ENCODE data around the gene SCNN1A.

Gene SCNN1A

DNA sequence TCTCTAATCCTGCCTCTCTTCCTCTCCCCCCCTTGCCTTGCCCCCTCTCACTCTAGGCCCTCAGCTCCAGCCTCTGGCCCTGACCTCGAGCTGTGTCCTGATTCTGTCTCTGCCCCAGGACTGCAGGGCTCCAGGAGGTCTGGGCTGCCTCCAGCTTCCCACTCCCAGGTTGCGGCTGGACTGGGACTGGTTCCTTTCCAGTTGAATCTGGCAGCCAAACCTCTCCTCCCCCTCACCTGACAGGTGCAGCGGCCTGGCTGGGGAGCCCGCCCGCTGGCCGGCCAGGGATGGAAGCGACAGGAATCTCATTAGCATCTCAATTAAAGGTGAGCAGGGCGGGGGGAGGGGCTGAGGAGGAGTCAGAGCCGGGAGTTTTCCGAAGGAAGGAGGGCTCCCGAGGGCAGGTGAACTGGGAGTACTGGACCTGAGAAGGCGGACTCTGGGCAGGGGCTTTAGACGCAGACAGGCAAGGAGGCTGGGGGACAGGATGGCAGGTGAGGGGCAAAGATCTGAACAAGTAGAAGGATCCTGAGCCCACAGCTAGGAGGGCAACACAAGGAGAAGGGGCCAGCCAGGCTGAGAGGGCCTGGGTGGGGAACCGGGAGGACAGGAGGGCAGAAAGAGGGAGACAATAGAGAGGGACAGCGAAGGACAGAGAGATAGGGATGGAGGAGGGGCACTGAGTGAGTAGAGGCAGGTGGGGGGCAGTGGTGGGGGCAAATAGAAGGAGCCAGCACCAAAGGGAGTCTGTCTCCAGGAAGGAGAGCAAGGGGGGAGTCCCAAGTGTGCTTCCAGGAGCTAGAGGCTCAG, at the start of gene SCNN1A:
Gene SCNN1A (minus strand): TSS at position 295 of the 810 bp plus-strand sequence. CDS start 780 bp downstream, outside the sequence.
- peak; percentile 82 for DNase-seq (ENCODE audit: low spot score)

DNA sequence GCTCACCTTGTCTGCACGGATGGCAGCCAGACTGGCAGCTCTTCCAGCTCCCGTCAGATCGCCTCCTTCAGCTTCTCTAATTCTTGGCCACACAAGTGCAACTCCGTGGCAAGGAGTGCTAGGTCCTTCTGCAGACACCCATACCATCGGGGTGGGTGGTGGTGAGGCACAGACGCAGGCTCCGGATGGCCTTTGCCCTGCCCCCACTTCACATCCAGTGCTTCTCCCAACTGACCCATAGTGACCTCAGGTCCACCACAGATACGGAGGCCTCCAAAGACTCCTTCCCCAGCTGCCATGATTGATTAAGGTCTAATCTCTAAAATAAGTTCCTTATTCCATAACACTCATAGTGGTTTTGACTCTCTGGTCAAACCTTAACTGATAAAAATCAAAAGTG, 49.5 kb upstream of the SCNN1A start:
- no peak for DNase-seq (ENCODE audit: low spot score)

DNA sequence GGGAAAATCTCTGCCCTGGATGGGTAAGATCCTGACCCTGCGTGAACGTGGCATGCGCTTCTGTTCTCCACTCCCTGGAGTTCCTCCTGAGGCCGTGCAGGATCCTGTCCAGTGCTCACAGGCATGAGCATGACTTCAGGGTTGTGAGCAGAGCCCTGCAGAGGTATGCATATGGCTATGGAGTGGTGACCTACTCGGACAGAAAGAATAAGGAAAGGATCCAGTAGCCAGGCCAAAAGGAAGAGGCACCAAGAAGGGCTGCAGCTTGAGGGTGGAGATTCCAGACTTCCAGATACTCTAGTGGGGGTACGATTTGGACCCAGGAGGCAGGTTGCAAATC, 48.6 kb upstream of the SCNN1A start:
- DNase-seq (ENCODE audit: low spot score), result no peak

DNA sequence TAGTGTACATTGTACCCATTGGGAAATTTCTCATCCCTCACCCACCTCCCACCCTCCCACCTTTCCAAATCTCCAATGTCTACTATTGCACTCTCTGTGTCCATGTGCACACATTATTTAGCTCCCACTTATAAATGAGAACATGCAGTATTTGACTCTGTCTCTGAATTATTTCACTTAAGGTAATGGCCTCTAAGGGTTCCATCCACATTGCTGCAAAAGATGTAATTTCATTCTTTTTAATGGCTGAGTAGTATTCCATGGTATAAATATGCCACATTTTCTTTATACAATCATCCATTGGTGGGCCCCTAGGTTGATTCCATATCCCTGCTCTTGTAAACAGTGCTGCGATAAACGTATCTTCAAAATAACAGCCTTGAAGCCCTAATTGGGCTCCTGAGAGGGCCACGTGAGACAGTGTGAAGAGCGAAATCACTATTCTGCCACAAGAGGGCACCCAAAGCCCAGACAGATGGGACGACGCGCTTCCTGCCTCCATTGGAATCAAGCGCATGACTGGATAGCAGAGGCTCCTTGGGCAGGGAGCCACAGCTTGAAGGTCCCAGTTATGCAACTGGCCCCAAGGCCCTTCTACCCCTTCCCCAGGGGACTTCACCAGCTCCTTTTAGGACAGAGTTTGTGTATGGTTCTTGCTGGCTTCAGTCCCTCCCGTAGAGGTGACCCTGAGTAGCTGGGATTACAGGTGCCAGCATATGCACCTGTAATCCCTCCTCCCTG, 48.1 kb upstream of the SCNN1A start:
- peak; percentile 92 for DNase-seq (ENCODE audit: low spot score)

DNA sequence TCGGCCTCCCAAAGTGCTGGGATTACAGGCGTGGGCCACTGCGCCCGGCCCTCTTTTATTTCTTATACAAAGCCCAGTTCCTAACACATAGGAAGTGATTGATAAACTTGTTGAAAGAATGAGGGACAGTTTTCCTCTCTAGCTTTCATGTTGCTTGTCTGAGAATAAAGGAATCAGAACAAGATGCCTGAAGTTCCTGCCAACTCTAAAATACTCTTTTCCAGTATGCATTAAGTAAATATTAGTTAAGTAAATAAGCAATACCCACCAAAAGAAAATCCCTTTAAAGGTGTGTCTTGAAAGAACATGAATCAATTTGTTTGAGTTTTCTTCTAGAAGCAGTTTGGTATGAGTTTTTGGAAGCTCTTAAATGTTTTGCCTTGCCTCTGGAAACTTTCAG, 45.0 kb upstream of the SCNN1A start:
- DNase-seq (ENCODE audit: low spot score), result no peak

DNA sequence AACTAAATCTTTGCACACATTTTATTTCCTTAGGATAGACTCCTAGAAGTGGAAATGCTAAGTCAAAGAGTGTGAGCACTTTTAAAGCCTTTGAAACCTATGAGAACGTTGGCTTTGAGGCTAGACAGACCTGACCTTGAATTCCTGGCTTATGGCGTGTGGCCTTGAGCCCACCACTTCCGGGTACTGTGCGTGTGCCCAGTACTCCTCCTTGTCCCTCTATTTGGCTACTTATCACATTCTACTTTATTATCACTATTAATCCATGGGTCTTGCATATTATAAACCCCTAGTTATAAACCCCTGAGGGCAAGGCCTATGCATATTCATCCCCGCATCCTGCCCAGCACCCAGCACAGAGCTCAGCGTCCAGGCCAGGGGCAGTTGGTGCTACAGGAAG, 43.4 kb upstream of the SCNN1A start:
- DNase-seq (ENCODE audit: low spot score), result no peak

DNA sequence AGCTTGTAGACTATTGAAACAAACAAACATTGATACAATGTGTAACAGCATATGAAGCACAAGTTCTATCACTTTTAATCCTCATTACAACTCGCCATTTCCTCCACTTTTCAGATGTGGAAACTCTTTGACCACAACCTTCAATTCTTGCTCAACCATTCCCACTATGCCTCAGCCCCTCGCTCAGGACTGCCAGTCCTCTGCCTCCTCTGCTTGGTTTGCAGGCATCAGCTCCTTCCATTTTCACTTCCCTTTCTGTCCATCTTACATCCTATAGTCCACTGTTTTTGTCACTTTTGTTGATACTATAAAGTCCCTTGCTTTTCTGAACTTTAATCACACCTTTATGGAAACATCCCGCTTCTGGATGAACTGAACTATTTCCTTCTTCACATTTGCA, 41.2 kb upstream of the SCNN1A start:
- DNase-seq (ENCODE audit: low spot score), result no peak

DNA sequence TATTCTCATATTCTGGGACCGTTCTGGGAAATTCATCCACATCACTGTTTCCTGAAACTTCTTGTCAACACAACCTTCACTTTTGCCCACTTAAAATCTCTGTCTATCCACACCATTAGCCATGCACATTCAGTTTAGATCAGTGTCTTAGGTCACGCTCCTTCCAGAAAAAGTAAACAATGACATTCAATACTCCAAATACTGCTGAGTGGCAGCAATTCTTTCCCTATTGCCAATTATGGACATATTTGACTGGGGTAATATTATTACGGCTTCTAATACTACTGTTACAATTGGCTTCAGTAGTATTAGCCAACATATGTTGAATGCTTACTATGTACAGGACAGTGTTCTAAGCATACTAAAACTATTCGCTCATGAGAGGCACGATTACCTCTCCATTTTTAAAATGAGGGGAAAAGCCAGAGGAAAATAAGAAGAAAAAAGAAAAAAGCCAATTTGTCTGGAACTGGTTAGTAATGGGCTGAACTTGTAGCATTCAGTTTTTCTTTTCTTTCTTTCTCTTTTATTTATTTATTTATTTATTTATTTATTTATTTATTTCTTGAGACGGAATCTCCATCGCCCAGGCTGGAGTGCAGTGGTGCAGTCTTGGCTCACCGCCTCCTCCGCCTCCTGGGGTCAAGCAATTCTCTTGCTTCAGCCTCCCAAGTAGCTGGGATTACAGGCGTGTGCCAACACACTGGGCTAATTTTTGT, 32.0 kb upstream of the SCNN1A start:
- no peak for DNase-seq (ENCODE audit: low spot score)

DNA sequence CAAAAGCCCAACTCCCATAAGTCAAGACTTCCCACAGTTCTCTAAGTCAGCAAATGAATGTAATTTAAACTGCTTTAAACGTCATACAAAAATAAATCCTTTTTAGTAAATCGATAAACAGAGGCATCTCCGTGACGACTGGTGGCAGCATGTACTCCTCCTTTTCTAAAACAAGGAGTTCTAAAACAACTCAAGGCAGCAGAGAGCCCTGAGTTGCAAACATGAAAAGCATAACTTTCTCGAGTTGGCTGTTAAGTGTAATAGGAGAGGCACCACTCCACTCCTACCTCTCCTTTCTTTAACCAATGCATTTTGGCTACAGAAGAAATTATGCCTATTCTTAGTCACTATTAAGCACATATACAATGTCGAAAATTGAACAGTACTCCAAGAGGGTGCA, 30.6 kb upstream of the SCNN1A start:
- DNase-seq (ENCODE audit: low spot score), result no peak

DNA sequence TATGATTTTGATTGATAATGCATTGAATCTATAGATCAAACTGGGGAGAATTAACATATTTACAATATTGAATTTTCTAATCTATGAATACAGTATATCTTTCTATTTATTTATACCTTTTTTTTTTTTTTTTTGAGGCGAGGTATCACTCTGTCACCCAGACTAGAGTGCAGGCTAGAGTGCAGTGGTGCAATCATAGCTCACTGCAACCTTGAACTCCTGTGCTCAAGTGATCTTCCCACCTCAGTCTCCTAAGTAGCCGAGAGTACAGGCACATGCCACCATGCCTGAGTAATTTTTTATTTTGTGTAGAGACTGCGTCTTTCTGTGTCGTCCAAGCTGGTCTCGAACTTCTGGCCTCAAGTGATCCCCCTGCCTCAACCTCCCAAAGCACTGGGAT, 29.0 kb upstream of the SCNN1A start:
- no peak for DNase-seq (ENCODE audit: low spot score)

DNA sequence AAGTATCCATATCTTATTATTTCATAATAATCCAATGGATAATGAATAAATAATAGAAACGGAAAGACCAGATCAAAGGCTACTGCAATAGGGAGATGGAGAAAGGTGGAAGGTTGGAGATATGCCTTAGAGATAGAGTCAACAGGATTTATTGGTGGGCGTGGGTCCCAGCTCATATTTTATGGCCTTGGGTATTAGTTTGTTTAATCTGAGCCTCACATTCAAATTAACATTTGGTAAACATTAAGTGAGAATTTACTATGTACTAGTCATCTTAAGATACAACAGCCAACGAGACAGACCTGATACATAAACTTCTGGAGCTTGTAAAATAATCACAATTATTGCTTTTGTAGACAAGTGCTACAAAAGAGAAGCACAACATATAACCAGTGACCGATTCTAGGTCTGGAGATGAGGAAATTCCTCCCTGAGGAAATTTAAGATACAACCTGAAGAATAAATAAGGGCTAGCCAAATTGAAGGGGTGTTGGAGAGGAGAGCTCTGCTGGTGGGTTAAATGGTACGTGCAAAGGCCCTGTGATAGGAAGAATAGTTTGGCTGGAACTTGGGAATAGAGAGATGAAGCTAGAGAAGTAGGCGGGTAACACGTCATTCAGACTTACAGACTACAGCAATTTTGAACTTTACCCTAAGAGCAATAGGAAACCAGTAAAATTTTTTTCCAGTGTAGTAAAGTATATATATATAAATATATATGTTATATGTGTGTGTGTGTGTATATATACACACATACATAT, 24.7 kb upstream of the SCNN1A start:
- no peak for DNase-seq (ENCODE audit: low spot score)

DNA sequence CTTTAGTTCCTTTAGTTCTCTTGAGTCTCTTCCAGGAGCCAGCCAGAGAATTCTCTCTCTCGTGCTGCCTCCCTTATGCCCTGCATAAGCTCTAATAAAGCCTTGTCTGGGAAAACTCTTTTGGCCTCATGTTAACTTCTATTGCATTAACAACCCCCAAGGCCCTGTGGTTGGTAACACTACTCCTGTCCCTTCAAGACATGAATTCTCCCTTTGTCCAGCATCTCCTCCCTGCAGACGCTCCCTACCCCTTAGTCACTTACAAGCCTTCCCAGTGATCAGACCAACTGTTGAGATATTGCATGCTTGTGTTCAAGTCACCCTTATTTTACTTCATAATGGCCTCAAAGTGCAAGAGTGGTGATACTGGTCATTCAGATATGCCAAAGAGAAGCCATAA, 20.7 kb upstream of the SCNN1A start:
- DNase-seq (ENCODE audit: low spot score), result no peak

DNA sequence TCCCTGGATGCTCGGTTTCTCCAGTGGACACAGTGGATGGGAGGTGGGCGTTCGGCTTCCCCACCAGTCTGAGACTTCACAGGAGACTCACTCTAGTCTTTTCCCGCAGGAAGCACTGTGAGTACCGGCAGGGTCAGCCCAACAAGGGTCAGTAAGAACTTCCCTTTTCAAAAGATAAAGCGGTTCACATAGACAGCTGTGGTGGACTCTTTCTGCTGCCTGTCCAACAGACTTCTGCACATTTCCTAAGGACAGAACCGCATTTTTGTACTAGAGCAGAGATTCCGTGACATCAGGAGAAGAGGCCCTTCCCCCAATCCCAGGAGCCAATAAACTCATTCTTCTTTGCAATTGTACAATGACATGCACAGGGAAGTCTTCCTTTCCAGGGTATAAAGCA, 19.0 kb upstream of the SCNN1A start:
- no peak for DNase-seq (ENCODE audit: low spot score)

DNA sequence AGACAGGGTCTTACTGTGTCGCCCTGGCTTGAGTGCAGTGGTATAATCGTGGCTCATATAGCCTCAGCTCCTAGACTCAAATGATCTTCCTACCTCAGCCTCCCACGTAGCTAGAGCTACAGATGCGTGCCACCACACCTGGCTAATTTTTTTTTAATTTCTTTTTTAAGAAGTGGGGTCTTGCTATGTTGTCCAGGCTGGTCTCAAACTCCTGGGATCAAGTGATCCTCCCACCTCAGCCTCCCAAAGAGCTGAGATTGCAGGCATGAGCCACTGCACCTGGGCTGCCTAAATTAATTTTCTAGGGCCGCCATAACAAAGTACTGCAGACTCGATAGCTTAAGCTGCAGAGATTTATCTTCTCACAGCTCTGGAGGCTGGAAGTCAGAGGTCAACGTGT, 17.7 kb upstream of the SCNN1A start:
- DNase-seq (ENCODE audit: low spot score), result no peak

DNA sequence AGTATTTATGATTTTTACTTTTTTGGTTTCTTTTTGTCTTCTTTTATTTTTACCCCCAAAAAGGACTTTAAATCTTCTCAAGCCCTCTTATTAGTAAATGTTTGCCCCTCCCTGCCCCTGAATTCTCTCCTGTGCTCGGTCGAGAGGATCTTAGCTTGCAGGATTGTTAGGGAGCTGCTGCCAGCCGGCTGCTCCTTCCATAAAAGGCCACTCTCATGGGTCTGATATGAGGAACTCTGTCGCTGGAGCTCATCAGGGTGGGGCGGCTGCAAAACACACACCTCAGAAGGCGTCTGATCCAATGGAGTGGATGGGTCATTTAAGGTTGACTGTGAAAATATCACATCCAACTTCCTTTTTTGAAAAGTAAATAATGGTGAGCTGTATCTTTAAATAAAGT, 17.1 kb upstream of the SCNN1A start:
- no peak for DNase-seq (ENCODE audit: low spot score)

DNA sequence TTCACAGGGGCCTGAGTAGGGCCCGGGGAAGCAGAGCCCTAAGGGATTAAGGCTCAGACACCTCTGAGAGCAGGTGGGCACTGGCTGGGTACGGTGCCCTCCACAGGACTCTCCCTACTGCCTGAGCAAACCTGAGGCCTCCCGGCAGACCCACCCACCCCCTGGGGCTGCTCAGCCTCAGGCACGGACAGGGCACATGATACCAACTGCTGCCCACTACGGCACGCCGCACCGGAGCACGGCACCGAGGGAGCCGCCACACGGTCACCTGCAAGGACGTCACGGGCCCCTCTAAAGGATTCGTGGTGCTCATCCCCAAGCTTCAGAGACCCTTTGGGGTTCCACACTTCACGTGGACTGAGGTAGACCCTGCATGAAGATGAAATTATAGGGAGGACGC, 15.7 kb upstream of the SCNN1A start:
- no peak for DNase-seq (ENCODE audit: low spot score)

DNA sequence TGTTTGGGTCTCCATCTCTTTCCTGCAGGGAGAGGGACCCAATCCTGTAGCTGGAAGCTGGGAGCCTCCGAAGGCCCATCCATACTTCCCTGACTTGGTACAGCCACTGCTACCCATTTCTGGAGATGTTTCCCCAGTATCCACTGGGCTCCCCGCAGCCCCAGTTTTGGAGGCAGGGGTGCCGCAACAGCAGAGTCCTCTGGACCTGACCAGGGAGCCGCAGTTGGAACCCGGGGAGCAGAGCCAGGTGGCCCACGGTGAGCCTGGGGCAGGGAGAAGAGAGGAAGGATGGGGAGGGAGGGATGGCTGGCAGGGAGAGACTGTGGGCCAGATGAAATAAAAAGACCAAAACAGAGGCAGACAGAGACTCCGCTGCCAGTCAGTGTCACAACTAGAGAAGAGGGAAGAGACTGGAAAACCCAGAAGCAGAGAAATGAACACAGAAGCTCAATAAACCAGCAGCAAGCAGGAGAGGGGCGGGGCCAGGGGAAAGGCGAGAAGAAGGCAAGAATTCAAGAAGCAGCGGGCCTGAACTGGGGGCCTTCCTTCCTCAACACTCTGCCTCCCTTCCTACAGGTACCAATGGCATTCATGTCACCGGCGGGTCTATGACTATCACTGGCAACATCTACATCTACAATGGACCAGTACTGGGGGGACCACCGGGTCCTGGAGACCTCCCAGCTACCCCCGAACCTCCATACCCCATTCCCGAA, 14.9 kb upstream of the SCNN1A start:
- DNase-seq (ENCODE audit: low spot score), result no peak

DNA sequence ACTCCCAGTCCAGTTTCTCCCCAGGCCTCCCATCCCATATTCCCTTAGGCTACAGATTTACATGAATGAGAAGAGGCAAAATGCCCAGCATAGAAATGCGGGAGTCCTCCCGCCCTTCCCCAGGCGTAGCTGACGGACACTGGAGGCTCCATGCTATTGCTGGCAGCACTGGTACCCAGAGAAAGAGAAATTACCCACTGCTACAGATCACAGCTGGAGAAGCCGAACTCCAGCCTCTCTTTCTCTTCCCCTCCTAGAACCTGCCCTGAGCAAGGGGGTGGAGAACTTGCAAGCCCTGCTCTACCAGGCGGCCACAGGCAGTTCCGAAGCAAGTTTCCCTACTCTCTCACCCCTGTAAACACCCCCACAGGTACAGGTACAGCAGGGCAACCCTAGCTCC, 12.2 kb upstream of the SCNN1A start:
- DNase-seq (ENCODE audit: low spot score), result no peak

DNA sequence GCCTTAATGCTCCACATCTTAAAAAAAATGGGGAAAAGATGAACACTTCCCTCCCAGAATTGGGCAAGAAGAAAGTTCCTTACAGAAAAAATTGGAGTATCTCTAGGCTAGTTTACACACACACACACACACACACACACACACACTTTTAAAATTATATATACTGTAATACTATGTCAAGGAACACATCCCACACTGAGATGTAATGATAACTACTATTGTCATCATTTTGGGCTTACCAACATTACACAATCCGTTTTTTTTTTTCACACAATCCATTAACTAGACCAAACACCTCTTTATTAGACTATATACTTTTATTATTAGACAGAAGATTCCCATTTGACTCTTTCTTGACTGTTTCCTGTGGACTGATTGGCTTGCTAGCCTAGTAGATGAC, 11.1 kb upstream of the SCNN1A start:
- no peak for DNase-seq (ENCODE audit: low spot score)

DNA sequence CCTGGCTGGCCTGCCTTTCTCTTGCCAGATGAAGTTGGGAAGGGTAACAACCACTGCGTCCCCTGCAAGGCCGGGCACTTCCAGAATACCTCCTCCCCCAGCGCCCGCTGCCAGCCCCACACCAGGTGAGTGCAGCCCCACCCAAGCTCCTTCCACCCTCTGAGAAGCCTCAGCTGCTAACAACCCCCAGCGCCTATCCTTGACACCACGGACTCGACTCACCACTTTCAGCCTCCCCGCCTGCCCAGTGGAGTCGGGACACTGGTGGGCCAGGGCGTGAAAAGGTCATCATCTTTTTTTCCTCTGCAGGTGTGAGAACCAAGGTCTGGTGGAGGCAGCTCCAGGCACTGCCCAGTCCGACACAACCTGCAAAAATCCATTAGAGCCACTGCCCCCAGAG, 10.7 kb upstream of the SCNN1A start:
- DNase-seq (ENCODE audit: low spot score), result no peak

All from iPS-NIHi11 (cell line).